Karpas-422 (cell line): ENCODE measurements around the gene IRX2. TPM values are rescaled to one million over a fixed set of nuclear protein-coding genes. Genes with fewer than 3 reads are reported as not detected.

Source experiments
- DNase-seq: peaks from one replicate; pipeline ENCODE4 v3.0.0-alpha.2; 2015
- H2AFZ ChIP-seq: fragments of 200-600 bp; sonication (generic); 2 replicates; pipeline ENCODE4 v1.6.1; 2014; ENCODE audit warnings: antibody characterized with exemption, low read length, mixed read lengths
- H3K27ac ChIP-seq: fragments of 200-600 bp; sonication (generic); 2 replicates; pipeline ENCODE4 v1.5.1; 2014; ENCODE audit warnings: mild to moderate bottlenecking, low read length, moderate library complexity
- H3K27me3 ChIP-seq: fragments of 200-600 bp; sonication (generic); 2 replicates; pipeline ENCODE4 v1.6.1; 2014; ENCODE audit warnings: low read length, mixed read lengths
- H3K36me3 ChIP-seq: fragments of 200-600 bp; sonication (generic); 2 replicates; pipeline ENCODE4 v1.6.1; 2014; ENCODE audit warnings: low read length, mixed read lengths; ENCODE audit not compliant: insufficient read depth
- H3K4me1 ChIP-seq: fragments of 200-600 bp; sonication (generic); 2 replicates; pipeline ENCODE4 v1.6.1; 2014; ENCODE audit warnings: mild to moderate bottlenecking, low read length, mixed read lengths
- H3K4me2 ChIP-seq: fragments of 200-600 bp; sonication (generic); 2 replicates; pipeline ENCODE4 v1.6.1; 2014; ENCODE audit warnings: low read length, low read depth, mild to moderate bottlenecking; ENCODE audit not compliant: poor library complexity, severe bottlenecking
- H3K4me3 ChIP-seq: fragments of 200-600 bp; sonication (generic); 2 replicates; pipeline ENCODE4 v1.5.1; 2014; ENCODE audit warnings: mild to moderate bottlenecking, antibody characterized with exemption, low read length, mixed read lengths
- H3K79me2 ChIP-seq: fragments of 200-600 bp; sonication (generic); 2 replicates; pipeline ENCODE4 v1.6.1; 2014; ENCODE audit warnings: mild to moderate bottlenecking, low read length, mixed read lengths
- H3K9ac ChIP-seq: fragments of 200-600 bp; sonication (generic); 2 replicates; pipeline ENCODE4 v1.6.0; 2014; ENCODE audit warnings: low read length
- H3K9me2 ChIP-seq: fragments of 200-600 bp; sonication (generic), shearing (Covaris generic); replicated peaks from 2 replicates; pipeline ENCODE4 v1.6.0; 2014; ENCODE audit warnings: mild to moderate bottlenecking, low read length, moderate library complexity; ENCODE audit not compliant: insufficient read depth
- H3K9me3 ChIP-seq: fragments of 300-700, 200-600 bp; sonication (generic); 2 replicates; pipeline ENCODE4 v1.6.1; 2014; ENCODE audit warnings: low read length, mixed read lengths
- H4K20me1 ChIP-seq: fragments of 200-600 bp; sonication (generic); 2 replicates; pipeline ENCODE4 v1.6.1; 2014; ENCODE audit warnings: mild to moderate bottlenecking, antibody characterized with exemption, low read length, low read depth; ENCODE audit not compliant: insufficient read depth
- total RNA-seq: library from RNA; depleted of rRNA; stranded (reverse); fragments of >200 nt; shearing (Covaris generic); gene quantifications from 2 replicates; pipeline ENCODE4 v1.2.3, GENCODE V29; 2014; ENCODE audit warnings: low replicate concordance

IRX2 gene
- total RNA-seq, 1 experiment from 2014 or later: not detected

DNA sequence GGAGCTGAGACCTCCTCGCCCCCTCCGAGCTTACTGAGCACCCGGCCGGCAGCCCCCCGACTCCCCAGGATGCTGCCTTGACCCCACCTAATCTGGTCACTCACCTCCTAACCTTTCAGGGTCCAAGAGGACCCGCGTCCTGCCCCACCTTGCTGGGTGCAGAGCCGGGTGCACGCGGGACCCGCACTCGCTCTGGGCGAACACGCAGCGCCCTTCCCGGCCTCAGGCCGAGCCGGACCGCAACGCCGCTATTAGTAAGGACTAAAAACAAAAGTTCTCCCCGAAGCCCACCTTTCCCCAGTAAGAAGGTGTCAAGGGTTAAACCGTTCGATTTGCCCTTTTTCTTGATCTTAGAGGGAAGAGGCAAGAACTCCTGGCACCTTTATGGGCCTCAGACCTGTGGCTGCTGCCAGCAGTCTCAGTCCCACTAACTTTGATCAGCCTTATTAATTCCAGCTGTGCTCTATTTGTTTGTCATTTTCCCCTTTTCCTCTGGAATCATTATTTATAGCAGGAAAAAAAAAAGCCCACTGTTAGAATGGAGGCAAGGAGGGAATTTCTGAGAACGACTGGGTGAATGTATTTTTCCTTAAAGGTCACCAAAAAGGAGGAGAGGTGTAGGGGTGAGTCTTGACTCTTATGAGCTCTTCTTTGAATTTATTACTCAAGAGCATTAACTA is 10.5 kb downstream of the IRX2 start:
- Histone ChIP-seq H3K4me1 (no peaks in the 10 kb centered on the region), H3K36me3 (no peaks in the 10 kb centered on the region), H3K27ac (no peak overlapping the region), H4K20me1 (no peaks in the 10 kb centered on the region), H3K79me2 (no peaks in the 10 kb centered on the region), H3K9ac (no peak overlapping the region), H3K4me2 (no peak overlapping the region), H2AFZ (no peak overlapping the region), H3K9me3 (peaks cover 5% of the 10 kb centered on the region; the same call in 1 of the 2 replicates), H3K4me3 (no peak overlapping the region), H3K9me2 (no peaks in the 10 kb centered on the region), H3K27me3 (no peaks in the 10 kb centered on the region)
- DNase-seq: no peak

DNA sequence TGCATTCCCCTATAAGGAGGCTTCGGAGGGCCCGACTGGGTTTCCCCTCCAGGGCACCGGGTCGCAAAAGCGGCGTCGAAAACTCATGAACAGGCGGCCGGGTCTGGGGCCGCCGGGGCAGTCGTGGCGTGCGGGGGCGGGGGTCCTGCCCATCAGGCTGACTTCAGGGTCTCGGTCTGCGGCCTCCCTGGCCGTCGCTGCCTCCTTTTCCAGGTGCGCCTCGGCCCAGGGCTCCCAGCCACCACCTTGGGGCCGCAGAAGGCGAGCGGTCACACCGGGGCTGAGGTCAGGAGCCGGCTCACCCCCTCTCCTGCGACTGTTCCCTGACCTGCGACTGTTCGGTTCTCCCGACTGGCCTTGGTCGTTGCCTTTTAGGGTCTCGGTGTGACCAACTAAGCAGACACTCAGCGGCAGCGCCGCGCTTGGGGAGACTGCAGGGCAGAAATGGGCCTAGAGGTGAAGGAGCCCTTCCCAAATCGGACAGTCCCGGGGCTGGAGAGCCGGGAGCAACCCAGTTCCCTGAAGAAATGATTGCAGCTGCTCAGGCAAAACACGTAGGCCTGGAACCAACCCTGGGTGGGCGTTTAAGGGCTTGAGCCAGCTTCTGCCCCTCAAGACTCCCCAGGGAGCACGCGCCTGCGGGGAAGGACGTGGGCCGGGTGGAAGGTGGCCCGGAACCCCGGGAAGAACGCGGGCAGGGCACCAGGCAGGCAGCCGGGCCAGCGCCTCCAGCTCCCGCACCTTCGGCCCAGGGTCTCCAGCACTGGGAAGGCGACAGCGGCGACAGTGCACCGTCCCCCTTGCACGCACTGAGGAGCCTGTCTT is 11.2 kb downstream of the IRX2 start:
- no peak overlapping the region for H3K4me2 ChIP-seq
- DNase-seq: no peak
- H3K4me1 ChIP-seq: no peaks in the 10 kb centered on the region
- H3K27ac ChIP-seq: no peak overlapping the region
- no peaks in the 10 kb centered on the region for H3K36me3 ChIP-seq
- H3K9me2 ChIP-seq: no peaks in the 10 kb centered on the region
- no peaks in the 10 kb centered on the region for H3K79me2 ChIP-seq
- H3K9ac ChIP-seq: no peak overlapping the region
- H4K20me1 ChIP-seq: no peaks in the 10 kb centered on the region
- no peaks in the 10 kb centered on the region for H3K27me3 ChIP-seq
- H2AFZ ChIP-seq: no peak overlapping the region
- no peak overlapping the region for H3K4me3 ChIP-seq
- peaks cover 5% of the 10 kb centered on the region; the same call in 1 of the 2 replicates for H3K9me3 ChIP-seq

DNA sequence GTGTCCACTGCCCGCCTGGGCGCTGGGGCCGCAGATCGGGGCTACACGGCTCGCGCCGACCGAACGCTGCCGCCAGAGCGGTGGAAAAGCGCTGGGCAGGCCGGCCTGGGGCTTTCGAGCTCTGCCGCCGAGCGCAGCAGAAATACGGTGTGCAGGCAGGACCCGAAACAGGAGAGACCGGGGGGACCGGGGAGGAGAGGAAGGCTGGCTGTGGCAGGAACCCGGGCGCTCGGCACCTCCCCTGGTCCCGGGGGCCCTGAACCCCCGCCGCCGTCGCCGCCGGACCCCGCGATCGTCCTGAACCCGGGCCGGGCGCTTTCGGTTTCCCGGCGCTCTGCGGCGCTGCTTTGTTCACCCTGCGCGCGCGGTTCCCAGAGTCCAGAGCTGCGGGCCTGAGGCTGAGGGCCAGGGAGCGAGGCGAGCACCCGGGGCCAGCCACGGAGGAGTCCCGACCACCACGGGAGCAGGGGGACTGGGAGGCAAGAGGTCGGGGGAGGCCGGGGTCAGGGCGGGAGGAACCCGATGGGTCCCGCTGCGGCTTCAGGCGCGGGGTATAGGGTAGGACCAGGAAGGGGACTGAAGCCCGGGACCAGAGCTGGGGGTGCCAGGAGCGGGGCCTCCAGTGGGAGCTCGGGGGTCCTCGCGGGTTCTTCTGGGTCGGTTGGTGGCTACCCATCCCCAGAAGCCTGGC is 12.0 kb downstream of the IRX2 start:
- Histone ChIP-seq H3K9me3 (peaks cover 5% of the 10 kb centered on the region; the same call in 1 of the 2 replicates), H3K4me2 (no peak overlapping the region), H3K4me1 (no peaks in the 10 kb centered on the region), H3K9me2 (no peaks in the 10 kb centered on the region), H3K9ac (no peak overlapping the region), H3K4me3 (no peak overlapping the region), H3K79me2 (no peaks in the 10 kb centered on the region), H3K27me3 (no peaks in the 10 kb centered on the region), H3K36me3 (no peaks in the 10 kb centered on the region), H3K27ac (no peak overlapping the region), H4K20me1 (no peaks in the 10 kb centered on the region), H2AFZ (no peak overlapping the region)
- no peak for DNase-seq

DNA sequence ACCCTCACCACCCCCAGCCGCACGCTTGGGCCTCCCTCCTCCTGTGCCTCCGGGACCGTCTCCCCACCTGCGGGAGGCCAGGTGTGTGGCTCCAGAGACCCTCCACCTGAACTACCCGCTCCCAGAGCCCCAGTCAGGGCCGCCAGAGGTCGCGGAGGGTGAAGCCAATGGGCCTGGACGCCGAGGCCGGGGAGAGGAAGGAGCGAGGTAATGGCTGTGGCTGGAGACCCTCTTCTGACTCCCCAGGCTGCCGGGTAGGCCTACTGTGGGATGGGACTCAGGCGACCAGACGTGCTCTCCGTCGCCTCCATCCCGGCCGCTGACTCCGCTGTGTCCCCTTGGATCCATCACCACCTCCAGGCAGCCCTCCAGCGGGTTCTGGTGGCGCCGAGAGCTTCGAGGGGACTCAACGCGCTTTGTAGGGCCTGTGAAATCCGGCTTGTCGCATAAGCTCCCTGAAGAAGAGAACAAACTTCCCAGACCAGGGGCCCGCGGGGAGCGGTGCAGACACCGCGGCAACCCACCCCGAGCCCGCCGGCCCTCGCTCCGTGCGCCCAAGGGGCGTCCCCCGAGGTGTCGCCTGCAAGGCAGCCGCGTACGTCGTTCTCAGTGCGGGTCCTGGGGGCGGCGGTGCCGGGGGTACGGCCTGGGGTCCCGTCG is 12.6 kb downstream of the IRX2 start:
- Histone ChIP-seq H3K79me2 (no peaks in the 10 kb centered on the region), H3K4me2 (no peak overlapping the region), H3K27ac (no peak overlapping the region), H3K36me3 (no peaks in the 10 kb centered on the region), H3K9ac (no peak overlapping the region), H3K4me3 (no peak overlapping the region), H3K4me1 (no peaks in the 10 kb centered on the region), H2AFZ (no peak overlapping the region), H3K9me2 (no peaks in the 10 kb centered on the region), H3K9me3 (peaks cover 5% of the 10 kb centered on the region; the same call in 1 of the 2 replicates), H3K27me3 (no peaks in the 10 kb centered on the region), H4K20me1 (no peaks in the 10 kb centered on the region)
- DNase-seq: no peak

DNA sequence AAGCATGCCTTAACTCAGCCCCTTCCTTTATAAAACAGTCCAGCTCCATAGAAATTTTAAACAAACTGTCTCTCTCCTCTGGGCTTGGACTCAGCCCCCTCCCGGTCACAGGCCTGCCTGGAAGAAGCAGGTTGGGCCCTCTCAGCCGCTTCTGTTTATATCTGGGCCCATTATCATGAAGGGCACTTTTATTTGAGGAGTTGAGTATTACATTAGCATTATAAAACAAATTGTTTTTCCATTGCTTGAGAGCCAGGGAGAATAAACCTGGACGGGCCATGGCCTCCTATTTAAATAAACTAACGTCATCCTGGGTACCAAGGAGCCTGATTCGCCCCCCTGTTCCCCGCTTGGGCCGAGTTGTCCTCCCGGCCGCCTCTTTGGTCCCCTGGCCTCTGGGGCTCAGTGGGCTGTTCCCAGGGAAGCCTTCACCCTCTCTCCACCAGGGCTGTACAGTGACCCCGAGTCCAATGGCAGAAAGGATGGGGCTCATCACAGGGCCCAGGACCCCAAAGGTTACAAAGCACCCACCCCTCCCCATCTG is 13.2 kb downstream of the IRX2 start:
- Histone ChIP-seq H3K4me1 (no peaks in the 10 kb centered on the region), H3K9ac (no peak overlapping the region), H4K20me1 (no peaks in the 10 kb centered on the region), H3K4me3 (no peak overlapping the region), H3K36me3 (no peaks in the 10 kb centered on the region), H3K27me3 (no peaks in the 10 kb centered on the region), H3K9me2 (no peaks in the 10 kb centered on the region), H3K4me2 (no peak overlapping the region), H2AFZ (no peak overlapping the region), H3K9me3 (peaks cover 5% of the 10 kb centered on the region; the same call in 1 of the 2 replicates), H3K79me2 (no peaks in the 10 kb centered on the region), H3K27ac (no peak overlapping the region)
- no peak for DNase-seq

DNA sequence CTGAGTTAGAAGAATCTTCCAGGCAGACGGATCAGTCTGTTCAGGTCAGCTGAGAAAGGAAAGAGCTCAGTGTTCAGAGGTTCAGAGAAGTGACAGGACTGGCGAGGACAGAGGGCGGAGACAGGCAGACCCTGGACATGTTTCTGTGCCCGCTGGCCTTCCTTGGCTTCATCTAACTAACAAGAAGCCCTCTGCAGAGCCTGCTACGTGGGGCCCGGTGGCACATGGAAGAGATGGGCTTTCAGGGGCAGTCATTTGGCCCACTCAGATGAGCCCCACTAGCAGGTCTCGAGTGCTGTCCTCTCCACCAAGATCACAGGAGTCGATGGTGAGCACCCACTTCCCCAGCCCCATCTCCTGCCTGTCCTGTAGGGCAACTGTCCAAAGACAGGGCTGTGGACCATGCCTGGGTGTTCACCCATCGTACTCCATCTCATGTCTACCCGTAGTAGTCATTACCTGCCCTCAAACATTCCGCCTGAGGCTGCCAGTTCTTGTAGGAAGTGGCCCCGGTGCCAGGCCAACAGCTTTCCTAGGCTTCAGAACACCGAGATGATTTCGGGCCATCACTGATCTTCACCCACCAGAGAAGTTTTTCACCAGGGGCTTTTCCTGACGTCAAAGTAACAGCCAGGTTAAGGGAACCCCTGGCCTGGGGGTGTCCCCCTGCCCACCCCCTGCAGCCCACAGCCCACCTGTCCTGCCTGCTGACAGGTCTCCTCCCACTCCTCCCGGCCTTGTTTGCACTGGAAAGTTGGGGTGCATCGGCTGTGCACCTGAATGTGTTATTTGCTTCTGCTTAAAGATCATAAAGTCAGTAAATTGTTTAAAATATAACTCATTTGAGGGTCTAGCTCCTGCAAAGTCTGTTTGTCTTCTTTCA is 14.0 kb downstream of the IRX2 start:
- Histone ChIP-seq H3K4me1 (no peaks in the 10 kb centered on the region), H3K4me2 (no peak overlapping the region), H3K27me3 (no peaks in the 10 kb centered on the region), H4K20me1 (no peaks in the 10 kb centered on the region), H2AFZ (no peak overlapping the region), H3K36me3 (no peaks in the 10 kb centered on the region), H3K4me3 (no peak overlapping the region), H3K27ac (no peak overlapping the region), H3K9me3 (peaks cover 5% of the 10 kb centered on the region; the same call in 1 of the 2 replicates), H3K9me2 (no peaks in the 10 kb centered on the region), H3K79me2 (no peaks in the 10 kb centered on the region), H3K9ac (no peak overlapping the region)
- DNase-seq: no peak

DNA sequence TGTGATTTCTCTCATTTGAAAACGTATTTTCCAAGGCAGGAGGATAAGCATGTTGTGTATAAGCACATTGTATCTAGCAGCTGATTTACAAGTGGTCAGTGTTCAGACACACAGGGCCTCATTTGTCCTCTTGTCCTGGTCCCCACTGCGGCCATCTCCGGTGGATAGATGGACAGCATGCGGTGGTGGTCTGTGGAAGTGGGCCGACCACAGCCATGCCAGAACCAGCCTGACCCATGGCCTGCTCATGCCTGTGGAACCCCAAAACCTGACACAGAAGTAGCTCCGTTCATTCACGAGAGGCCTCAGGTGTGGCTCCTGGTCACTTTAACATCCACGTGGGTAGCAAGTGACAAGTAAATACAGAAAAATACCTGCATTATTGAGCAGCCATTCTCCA is 14.6 kb downstream of the IRX2 start:
- DNase-seq: no peak
- no peaks in the 10 kb centered on the region for H3K27me3 ChIP-seq

More for the DNA sequence above, 14.6 kb downstream of the IRX2 start:
- Histone ChIP-seq H2AFZ (no peak overlapping the region), H4K20me1 (no peaks in the 10 kb centered on the region), H3K9me3 (peaks cover 4% of the 10 kb centered on the region; the same call in 1 of the 2 replicates), H3K4me2 (no peak overlapping the region), H3K27ac (no peak overlapping the region), H3K9ac (no peak overlapping the region), H3K9me2 (no peaks in the 10 kb centered on the region), H3K36me3 (no peaks in the 10 kb centered on the region), H3K4me1 (no peaks in the 10 kb centered on the region), H3K4me3 (no peak overlapping the region), H3K79me2 (no peaks in the 10 kb centered on the region)
